Keratinocyte (primary cell): Measurements from ENCODE around the gene BMPER.

Experiments
- CTCF ChIP-seq, 3 experiments: IDR thresholded peaks in 1 of 3; conservative IDR thresholded peaks in 1 of 3; optimal IDR thresholded peaks in 1 of 3; 2 replicates in 2 of 3; 3 replicates in 1 of 3; pipeline versions ENCODE3 to v1.5.1; 2011; ENCODE audit warnings: low read length in 3 of 3, mild to moderate bottlenecking in 3 of 3, moderate library complexity in 2 of 3, control low read depth in 1 of 3, inconsistent platforms in 1 of 3; ENCODE audit not compliant: insufficient read depth in 2 of 3; ENCODE audit errors: extremely low read depth in 1 of 3
- EZH2 ChIP-seq: IDR thresholded peaks from one replicate; pipeline ENCODE4 v1.6.1; 2012; ENCODE audit warnings: inconsistent platforms, mild to moderate bottlenecking, low read length, moderate library complexity

DNA sequence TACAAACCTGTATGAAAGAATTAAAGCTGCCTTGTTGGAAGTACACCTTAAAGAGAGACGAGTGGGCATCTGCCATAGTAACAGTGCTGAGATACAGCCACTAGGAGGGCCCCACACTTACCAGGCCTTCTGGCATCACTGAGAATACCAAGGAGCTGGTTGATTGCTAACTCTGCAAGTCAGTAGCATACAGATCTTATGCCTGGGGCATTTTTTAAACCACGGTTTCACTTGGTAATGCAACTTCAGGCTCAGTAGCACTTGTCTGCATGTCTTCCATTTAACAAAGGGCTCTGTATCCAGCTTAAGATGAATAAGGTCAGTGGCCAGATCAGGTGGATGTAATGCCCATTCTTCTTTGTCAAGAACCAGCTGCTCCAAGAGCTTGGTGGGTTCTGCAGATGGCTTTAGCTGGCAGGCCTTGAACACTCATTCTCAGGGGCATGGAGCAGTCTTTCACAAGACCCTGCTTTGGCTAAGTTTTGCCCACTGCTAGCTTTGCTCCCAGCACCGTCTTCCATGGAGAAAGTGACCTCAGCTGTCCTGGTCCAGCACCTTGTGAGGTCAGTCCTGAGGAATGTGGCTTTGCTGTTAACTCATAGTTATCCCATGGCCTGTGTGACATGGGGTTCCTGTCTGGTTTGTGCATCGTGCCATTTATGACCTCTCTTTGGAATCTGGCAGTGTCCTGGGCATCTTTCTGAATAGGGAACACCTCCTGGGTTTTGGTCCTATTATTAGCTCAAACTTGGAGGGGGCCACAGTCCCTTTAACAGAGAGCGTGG, 68.1 kb downstream of the BMPER start:
- peak in 1 of 3 experiments; percentile 16 for TF ChIP-seq CTCF (optimal IDR thresholded peaks at IDR 0.05 in 1 of 3, IDR thresholded peaks at IDR 0.05 in 1 of 3, conservative IDR thresholded peaks at IDR 0.05 in 1 of 3; ENCODE audit: extremely low read depth in 1 of 3, insufficient read depth in 2 of 3, low read length in 3 of 3)
- TF ChIP-seq EZH2, result no peak
